NCI-H1436 treated with DMSO at 0.1 percent for 48 hours (cell line): ENCODE results near the gene TTLL11.
"Not testable (repeated sequence)": the region's sequence is repeated elsewhere in the genome, so short reads cannot be mapped to it uniquely, and the experiment has no call there.

Experiments
- DNase-seq: peaks from one replicate; lab custom pipeline; 2025; lab: John Stamatoyannopoulos, UW

Gene TTLL11

DNA sequence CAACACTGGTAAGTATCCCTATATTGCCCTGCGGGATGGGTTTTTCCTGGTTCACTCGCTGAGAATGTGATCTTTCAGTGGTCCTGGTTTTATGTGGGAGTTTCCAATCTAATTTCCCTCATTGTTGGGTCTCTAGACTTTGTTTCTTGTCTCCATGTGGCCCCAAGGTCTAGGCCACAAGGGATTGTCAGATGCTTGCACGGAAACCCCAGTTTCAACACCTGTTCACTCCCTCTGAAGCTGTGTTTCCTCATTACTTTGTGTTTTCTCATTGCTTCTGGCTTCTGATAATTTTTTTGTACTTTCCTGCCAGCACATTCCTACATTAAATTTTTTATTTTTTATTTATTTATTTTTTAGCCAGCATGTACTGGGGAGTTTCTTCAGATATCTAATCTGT is 191.5 kb downstream of the TTLL11 start:
- DNase-seq = no peak

DNA sequence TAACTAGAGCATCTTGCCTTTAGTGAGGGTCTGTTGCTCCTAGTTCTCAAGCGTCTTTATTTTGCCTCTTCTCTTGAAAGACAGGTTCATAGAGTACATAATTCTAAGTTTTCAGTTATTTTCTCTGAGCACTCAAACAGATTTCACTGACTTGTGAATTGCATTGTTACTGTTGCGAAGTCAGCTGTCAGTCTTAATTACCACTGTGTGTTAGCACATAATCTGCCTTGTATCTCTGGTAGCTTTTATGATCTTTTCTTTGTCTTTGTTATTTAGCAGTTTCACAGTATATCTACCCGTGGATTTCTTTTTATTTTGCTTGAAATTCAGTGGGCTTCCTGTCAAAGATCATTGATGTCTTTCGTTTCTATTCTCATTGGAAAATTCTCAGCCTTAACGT is 192.9 kb downstream of the TTLL11 start:
- no peak for DNase-seq

DNA sequence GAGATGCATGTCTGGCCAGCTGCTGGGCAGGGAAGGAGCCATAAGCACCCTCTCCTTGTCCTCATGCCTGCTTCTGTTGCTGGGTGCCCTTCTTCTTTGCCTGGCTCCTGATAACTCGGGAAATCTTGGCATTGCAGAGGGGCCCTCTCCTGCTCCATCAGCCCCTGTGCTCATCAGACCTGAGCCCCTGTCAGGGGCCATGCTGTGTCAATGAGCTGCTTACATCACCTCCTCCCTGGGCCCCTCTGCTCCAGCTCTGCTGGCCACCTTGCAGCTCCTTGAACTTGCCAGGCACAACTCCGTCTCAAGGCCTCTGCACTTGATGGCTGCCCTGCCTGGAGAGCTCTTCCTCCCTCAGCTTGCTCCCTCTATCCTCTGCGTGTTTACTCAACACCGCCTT is 194.3 kb downstream of the TTLL11 start:
- DNase-seq = no peak

DNA sequence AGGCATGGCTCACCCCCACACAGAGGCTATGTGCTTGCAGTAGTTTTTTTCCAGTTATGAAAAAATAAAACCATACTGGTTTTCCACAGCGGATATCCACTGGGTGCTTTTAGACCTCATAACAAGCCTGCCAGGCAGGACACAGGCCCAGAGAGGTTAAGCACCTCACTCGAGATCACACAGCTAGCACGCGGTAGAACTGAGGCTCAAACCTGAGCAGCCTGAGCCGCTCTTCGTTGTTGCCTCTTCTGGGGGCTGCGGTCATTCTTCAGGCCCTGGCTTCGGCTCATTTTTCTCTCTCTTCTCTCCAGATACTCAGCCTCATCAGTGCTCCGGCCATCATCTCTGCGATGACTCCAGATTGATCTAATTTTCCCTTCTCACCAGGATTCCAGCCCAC is 196.0 kb downstream of the TTLL11 start:
- DNase-seq = no peak

DNA sequence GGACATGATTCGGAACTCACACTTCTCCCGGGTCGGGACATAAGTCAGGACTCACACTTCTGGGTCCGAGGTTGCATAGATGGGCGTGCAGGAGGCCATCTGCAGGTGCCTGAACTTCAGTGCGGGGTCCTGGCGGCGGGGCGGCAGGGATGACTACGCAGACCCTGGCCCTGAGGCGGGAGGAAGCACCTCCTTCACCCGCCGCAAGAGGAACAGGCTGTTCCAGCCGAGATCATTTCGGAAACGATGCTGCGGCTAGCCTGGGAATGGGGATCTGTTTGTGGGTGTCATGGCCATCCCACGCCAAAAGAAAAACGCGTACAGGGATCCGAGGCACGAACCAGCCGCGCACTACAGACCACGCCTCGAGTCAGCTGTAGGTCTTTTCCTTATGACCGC is 196.6 kb downstream of the TTLL11 start:
- no peak for DNase-seq

DNA sequence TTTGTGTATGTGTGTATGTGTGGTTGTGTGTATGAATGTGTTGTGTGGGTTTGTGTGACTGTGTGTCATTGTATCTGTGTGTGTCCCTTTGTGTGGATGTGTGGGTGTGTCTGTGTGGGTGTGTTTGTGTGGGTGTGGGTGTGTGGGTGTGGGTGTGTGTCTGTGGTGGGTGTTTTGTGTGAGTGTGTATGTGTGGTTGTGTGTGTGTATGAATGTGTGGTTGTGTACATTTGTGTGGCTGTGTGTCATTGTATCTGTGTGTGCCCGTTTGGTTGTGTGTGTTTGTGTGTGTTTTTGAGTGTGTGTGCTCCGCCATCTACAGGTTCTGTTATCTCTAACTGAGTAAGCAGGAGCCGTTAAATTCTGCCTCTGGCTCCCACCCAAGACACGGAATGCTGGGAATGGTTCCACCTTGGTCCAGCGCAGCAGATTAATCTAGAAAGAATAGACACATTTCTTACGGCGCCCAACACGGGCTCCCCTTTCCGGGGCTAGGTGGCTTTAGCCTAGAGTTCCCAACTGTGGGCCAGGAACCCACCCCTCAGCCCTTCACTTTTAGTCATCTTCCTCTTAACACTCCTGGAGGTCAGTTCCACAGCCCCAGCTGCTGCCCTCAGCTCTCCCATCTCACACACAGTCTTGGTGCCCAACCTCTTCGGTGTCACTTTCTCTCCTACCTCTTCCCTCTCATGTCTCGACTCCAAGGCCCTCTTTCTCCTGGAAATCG is 197.1 kb downstream of the TTLL11 start:
- DNase-seq = no peak

DNA sequence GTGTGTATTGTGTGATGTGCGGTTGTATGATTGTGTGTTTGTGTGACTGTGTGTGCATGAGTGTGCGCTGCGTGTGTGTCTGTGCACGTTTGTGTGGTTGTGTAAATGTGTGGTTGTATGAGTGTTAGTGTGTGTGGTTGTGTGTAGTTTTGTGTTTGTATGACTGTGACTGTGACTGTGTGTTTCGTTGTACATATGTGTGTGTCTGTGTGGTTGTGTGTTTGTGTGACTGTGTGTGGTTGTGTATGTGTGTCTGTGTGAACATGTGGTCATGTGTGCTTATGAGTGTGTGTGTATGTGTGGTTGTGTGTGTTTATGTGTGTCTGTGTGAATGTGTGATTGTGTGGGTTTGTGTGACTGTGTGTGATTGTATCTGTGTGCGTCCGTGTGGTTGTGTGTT is 197.8 kb downstream of the TTLL11 start:
- no peak for DNase-seq

DNA sequence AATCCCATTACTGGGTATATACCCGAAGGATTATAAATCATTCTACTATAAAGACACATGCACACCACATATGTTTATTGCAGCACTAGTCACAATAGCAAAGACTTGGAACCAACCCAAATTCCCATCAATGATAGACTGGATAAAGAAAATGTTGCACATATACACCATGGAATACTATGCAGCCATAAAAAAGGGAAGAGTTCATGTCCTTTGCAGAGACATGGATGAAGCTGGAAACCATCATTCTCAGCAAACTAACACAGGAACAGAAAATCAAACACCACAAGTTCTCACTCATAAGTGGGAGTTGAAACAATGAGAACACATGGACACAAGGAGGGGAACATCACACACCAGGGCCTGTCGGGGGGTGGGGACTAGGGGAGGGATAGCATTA is 198.7 kb downstream of the TTLL11 start:
- not testable (repeated sequence) for DNase-seq

DNA sequence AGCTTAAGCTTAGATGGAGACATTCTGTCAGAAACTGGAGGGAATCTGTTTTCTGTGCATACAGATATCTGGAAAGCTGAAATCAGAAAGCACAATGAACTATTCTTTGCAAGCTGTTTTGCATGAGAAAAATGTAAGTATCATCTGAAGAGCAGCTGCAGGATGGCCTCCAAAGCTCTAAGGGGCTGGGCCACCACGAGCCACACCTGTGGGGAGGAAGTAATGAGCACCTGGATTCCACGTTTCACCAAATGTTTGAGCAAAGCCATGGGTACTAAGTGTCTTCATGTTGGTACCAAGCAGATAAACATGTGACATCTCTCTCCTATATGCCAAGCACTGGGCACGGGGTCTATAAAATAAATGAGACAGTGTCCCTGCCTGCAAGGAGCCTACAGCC is 199.3 kb downstream of the TTLL11 start:
- no peak for DNase-seq

DNA sequence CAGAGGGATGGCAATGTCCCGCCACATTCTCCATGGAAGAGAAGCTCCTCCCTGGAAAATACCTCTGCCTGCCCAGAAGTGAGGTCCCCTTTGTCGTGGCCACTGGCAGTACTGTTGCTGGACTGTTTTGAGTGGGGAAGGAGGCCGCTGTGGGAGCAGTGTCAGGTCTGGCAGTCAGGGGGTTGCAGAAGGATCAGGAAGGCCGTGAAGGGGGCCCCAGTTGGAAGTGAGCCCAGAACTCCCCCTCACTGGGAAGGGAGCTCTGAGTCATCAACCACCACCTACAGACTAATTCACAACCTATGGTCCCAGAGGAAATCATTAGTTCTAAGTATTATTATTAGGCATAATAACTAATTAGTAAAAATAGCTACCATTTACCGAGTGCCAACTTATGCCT is 200.4 kb downstream of the TTLL11 start:
- DNase-seq = no peak

DNA sequence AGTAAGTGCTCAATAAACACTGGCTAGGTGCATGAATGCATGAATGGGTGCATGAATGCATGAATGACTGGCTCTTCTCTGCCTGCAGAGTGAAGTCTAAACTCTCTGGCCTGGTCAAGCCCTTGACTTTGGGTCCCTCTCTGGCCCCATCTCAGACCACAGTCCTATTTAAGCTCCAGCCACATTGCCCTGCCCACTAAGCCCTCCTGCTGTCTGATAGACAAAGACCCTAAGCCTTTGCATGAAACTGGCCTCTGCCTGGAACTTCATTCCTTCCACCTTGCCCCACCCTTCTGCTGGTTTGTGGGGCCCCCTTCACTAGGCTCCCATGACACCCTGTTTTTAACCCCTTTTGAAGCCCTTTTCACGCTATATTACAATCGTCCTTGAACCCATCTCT is 202.4 kb downstream of the TTLL11 start:
- no peak for DNase-seq

DNA sequence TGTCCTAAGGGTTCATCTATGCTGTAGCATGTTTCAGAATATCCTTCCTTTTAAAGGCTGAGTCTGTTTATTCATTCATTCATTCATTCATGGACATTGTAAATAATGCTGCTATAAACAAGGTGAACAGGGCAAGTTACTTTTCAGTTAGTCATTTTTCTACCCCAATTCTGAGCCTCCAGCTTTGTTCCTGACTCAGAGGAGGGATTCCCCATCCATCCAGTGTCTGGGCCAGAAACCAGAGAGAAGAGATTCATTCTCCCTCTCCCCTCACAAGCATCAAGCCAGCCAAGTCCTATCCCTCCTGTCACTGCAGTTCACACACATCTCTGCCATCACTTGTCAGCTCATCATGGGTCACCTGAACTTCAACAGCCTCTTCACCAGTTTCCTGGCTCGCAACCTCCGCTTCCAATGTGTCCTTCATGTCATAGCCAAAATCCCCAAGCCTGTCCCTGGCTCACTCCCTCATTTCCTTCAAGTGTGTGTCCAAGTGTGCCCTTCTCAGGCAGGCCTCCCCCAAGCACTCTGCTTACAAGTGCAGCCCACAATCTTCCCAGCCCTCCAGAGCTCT is 203.0 kb downstream of the TTLL11 start:
- no peak for DNase-seq

DNA sequence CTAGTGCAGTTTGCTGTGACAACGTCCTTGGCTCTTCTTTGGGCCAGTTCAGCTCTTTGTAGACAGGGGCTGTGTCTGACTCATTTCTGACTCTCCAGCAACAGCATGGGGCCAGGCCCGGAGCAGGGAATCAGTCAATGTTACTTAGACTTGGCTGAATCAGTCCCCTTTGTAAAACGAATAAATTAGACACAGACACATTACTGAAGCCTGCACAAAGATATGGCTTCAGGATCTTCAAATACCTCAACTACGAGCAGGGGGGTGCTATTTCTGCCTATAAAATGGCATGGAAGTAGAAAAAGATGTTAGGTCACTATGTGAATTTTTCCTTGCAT is 204.7 kb downstream of the TTLL11 start:
- no peak for DNase-seq

DNA sequence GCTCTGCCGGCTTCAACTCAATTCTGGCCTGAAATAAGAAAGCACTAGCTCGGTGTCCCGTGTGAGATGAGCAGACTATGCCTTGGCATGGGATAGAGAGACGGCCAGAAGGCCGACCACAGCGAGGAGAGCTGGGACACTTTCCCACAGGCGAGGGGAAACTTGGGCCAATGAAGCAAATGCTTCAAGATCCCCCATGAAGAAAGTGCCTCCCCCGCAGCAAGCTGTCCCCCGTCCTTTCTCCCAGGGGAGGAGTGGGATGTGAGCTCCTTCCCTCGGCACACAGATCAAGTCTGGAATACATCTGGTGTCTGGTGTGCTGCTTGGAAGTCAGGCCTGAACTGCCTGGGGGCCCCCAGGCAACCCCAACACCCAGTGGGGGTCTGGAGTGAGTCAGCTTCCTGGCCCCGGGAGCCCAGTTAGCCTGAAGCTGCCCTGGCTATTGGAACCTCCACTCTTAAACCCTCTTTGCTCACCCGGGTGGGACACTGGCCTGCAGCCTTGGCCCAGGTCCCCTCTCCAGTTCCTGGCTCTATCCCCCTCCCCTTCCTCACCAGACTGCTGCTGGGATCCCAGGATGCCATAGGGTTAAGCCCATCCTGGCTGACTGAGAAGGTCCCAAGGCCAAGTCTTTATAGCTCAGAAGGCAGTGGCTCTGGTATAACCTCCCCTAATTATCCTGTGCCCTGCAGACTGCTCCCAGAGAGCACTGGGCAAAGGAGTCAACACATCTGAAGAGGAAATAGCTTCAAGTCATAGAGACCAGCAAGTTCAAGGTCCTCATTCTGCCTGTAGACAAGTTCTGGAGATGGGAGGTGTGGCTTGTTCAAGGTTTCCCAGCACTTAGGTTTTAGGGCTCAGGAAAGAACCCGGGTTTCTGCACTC is 205.3 kb downstream of the TTLL11 start:
- DNase-seq = no peak

DNA sequence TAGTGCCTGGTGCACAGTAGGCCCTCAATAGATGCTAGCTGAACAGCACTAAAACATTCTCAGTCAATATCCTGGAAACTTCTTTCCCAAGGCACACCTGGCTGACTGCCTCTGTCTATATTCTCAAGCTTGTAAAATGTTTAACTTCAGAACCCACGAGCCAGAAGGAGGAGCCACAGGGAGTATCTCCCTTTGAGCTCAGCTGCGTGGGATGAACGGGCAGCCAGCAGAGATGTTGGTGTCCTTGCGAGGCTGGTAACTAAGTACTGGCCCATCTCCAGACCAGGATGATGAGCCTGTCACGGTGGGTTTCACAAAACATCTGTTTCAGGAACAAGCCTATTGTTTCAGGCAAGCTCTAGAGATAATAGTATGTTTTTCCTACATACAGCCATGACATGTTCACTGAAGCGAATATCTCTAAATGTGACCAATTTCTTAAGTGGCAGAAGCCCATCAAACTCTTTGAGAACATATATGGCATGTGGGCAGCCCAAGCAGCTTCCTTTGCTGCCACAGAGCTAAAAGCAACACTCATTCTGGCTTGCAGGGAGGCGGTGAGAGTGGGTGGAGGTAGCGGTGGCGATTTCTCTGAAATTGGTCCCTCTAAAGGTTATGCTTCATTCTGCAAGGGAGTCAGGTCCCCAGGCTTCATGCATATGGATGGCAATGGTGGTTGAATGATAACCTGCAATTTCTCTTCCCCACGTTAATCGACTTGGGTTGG is 206.2 kb downstream of the TTLL11 start:
- no peak for DNase-seq

DNA sequence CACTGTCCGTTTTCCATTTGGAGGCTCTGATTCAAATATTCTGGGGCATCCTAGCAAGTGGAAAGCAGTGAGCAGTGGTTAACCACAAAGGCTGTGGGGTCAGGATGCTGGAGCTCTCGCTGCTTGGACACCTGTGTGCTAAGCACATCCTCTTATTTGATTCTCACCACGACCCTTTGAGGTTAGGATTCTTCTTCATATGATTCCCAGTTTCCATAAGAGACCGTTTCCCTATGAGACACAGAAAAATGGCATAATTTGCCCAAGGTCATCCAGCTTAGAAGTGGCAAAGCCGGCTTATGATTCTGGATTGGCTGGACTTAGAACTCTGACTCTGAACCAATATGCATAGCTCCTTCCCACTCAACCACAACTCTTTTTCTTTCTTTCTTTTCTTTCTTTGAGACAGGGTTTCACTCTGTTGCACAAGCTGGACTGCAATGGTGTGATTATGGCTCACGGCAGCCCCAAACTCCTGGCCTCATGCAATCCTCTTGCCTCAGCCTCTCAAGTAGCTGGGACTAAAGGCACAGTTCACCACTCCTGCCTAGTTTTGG is 207.7 kb downstream of the TTLL11 start:
- DNase-seq = no peak

DNA sequence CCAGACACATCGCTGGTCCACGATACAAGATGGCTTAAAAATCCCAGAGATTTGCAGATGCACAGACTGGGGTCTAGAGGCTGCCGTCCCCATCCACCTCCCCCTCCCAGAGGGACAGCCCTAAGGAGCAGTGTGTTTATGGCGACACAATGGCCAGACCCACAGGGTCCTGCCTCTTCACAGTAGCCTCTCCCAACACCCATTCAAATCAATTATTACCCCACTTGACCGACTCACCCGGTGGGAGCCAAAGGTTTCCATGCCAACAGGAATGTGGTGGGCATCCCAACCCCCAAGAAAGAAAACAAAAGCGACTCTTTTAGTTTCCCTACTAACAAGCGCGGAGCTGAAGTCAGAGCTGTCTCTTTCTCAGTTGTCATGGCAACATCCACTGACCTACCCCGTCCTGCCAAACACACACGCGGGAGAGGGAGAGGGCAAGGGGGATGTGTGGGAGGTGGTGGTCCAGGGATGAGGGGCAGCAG is 209.0 kb downstream of the TTLL11 start:
- no peak for DNase-seq

DNA sequence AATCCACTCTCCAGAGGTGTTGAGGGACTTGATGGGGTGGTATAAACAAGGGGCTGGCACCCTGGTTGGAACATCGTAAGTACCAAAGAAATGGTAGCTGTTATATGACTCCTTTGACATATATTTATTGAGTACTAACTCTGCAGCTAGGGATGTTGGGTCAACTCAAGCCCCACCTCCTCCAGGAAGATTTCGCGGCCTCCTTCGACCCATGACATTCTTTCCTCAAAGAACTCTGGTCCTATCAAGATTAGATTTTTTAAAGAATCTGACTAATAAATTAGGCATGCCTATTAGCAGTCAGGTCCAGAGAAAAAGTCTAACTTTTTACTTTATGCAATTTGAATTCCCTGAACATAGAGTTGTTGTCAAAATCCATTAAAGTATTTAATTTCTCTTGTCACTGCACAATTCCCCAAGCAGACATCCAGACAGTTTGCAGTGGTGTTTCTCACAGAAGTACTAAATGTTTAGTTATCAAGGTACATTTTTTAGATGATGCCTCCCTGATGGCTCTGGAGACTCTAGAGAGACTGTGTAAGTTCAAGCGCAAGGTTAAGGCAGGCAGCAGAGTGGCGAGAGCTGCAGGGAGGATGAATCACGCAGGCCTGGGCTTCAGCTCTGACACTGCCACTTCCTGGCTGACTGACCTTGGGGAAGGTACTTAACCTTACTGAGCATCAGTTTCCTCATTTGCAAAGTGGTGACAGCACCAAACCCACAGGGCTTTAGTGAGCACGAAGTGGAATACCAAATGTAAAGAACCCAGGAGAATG is 209.6 kb downstream of the TTLL11 start:
- DNase-seq = no peak

DNA sequence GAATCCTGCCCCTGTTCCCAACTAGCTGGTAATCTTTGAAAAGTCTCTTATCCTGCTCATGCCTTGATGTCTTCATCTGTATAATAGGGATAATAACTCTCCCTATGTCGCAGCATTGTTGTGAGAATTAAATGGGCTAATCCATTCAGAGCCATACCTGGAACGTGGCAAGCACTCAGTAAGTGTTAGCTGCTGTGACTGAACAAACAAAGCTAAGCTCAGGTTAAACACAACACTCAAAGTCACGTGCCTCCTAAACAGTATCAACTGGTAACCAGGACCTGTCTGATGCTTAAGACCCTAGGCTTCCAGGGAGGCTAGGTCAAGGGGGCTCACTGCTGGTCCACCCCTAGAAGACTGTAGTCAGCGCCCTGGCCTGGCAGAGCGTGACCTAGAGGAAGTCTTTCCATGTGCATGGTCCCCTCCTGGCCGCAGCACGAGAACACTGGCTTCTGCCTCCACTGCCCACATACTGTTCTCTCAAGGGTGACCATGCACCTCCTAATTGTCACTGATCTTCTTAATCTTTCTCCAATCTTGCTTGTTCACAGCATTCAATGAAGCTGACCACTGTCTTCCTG is 211.1 kb downstream of the TTLL11 start:
- DNase-seq = no peak

DNA sequence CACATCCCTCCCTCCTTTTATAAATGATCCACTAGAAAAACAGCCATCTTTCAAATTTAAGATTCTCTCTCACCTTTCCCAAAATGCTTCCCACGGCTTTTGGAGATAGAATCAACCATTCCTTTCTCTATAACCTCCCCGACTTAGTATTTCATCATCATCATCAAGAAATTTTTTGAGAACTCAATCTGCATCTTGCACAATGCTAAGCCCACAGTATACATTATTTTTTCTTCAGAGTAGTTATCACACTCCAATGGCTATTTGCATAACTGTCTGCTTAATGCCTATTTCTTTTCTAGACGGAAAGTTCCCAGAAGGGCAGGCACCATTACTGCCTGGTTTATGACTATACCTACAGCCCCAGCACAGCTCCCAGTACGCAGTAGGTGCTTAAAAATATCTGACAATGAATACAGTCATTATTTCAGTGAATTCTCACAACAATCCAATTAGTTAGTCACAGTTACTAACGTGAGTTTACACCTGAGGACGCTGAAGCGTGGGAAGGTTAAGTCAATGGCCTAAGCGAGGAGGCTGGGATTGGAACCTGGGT is 212.7 kb downstream of the TTLL11 start:
- no peak for DNase-seq
